DOHH2 (cell line): Measurements from ENCODE around the gene TNFRSF12A.

ENCODE experiments used
- H3F3A ChIP-seq: fragments of 200-600 bp; sonication (generic), shearing (Covaris generic); 2 replicates; pipeline ENCODE4 v1.6.0; 2016; ENCODE audit warnings: antibody characterized with exemption, mild to moderate bottlenecking; ENCODE audit not compliant: control insufficient read depth, insufficient read depth
- H3K27ac ChIP-seq: fragments of 200-600 bp; sonication (generic); 2 replicates; pipeline ENCODE4 v1.5.1; 2014; ENCODE audit warnings: low read depth, mild to moderate bottlenecking, low read length, moderate library complexity
- H3K27me3 ChIP-seq: fragments of 200-600 bp; sonication (generic); 2 replicates; pipeline ENCODE4 v1.6.1; 2014; ENCODE audit warnings: mild to moderate bottlenecking, low read length, mixed read lengths; ENCODE audit not compliant: control insufficient read depth
- H3K36me3 ChIP-seq: fragments of 200-600 bp; sonication (generic); 2 replicates; pipeline ENCODE4 v1.6.1; 2014; ENCODE audit warnings: mild to moderate bottlenecking, low read length, moderate library complexity, mixed read lengths; ENCODE audit not compliant: control insufficient read depth
- H3K4me1 ChIP-seq: fragments of 200-600 bp; sonication (generic); 2 replicates; pipeline ENCODE4 v1.6.1; 2014; ENCODE audit warnings: mild to moderate bottlenecking, low read length, mixed read lengths; ENCODE audit not compliant: control insufficient read depth
- H3K4me2 ChIP-seq: fragments of 200-600 bp; sonication (generic); 2 replicates; pipeline ENCODE4 v1.6.0; 2014; ENCODE audit warnings: mild to moderate bottlenecking, low read length, moderate library complexity
- H3K4me3 ChIP-seq: fragments of 200-600 bp; sonication (generic); 2 replicates; pipeline ENCODE4 v1.5.1; 2014; ENCODE audit warnings: mild to moderate bottlenecking, low read length, mixed read lengths
- H3K79me2 ChIP-seq: fragments of 200-600 bp; sonication (generic); 2 replicates; pipeline ENCODE4 v1.6.1; 2014; ENCODE audit warnings: mild to moderate bottlenecking, low read length, mixed read lengths; ENCODE audit not compliant: control insufficient read depth
- H3K9me2 ChIP-seq: fragments of 200-600 bp; sonication (generic); replicated peaks from 2 replicates; pipeline ENCODE4 v1.6.1; 2014; ENCODE audit warnings: mild to moderate bottlenecking, low read length, mixed read lengths; ENCODE audit not compliant: control insufficient read depth
- H3K9me3 ChIP-seq: fragments of 200-600 bp; sonication (generic); 2 replicates; pipeline ENCODE4 v1.6.1; 2014; ENCODE audit warnings: antibody characterized with exemption, low read length, mixed read lengths; ENCODE audit not compliant: control insufficient read depth, insufficient read depth
- H4K20me1 ChIP-seq: fragments of 200-600 bp; sonication (generic); 2 replicates; pipeline ENCODE4 v1.6.0; 2014; ENCODE audit warnings: low read depth, mild to moderate bottlenecking, antibody characterized with exemption, low read length, moderate library complexity; ENCODE audit not compliant: control insufficient read depth, insufficient read depth
- CTCF ChIP-seq: fragments of 200-600 bp; sonication (generic); IDR thresholded peaks from one replicate; pipeline ENCODE4 v1.5.1; 2014; ENCODE audit warnings: antibody characterized with exemption, mild to moderate bottlenecking, low read depth, low read length; ENCODE audit not compliant: poor library complexity, severe bottlenecking
- EZH2phosphoT487 ChIP-seq: fragments of 200-600 bp; sonication (generic); IDR thresholded peaks from 2 replicates; pipeline ENCODE4 v1.6.1; 2017; ENCODE audit warnings: borderline replicate concordance, mild to moderate bottlenecking, antibody characterized with exemption, low read length, moderate library complexity, mixed read lengths

The TNFRSF12A gene

GRCh38 chr16:3013491-3013951 lies 6.6 kb upstream of the TNFRSF12A start:
- Histone ChIP-seq H3K4me1 (peaks cover 1% of the 10 kb centered on the region), H3F3A (no peaks in the 10 kb centered on the region), H3K27ac (no peak overlapping the region), H3K9me2 (no peaks in the 10 kb centered on the region), H3K36me3 (no peaks in the 10 kb centered on the region), H3K79me2 (no peaks in the 10 kb centered on the region), H3K4me3 (no peak overlapping the region), H3K9me3 (no peaks in the 10 kb centered on the region), H4K20me1 (no peaks in the 10 kb centered on the region), H3K4me2 (no peak overlapping the region), H3K27me3 (peaks cover 21% of the 10 kb centered on the region)
- TF ChIP-seq EZH2phosphoT487 (no peak), CTCF (no peak)

- Histone ChIP-seq H3K4me1 (no peaks in the 10 kb centered on the region), H3K79me2 (no peaks in the 10 kb centered on the region), H3K9me3 (no peaks in the 10 kb centered on the region), H3K27me3 (peaks cover 16% of the 10 kb centered on the region), H4K20me1 (no peaks in the 10 kb centered on the region), H3K4me3 (no peak overlapping the region), H3K4me2 (no peak overlapping the region), H3K36me3 (no peaks in the 10 kb centered on the region), H3F3A (no peaks in the 10 kb centered on the region), H3K27ac (no peak overlapping the region), H3K9me2 (no peaks in the 10 kb centered on the region)
- TF ChIP-seq EZH2phosphoT487 = no peak
- no peak for TF ChIP-seq CTCF
These were observed 6.0 kb upstream of the TNFRSF12A start for GRCh38 chr16:3013998-3014690.

GRCh38 chr16:3014971-3015370 lies 5.2 kb upstream of the TNFRSF12A start:
- Histone ChIP-seq H3K4me1 (peaks cover 3% of the 10 kb centered on the region; the same call in 1 of the 2 replicates), H3F3A (no peaks in the 10 kb centered on the region), H3K27ac (no peak overlapping the region), H3K27me3 (peaks cover 11% of the 10 kb centered on the region), H3K9me2 (no peaks in the 10 kb centered on the region), H3K4me2 (no peak overlapping the region), H3K9me3 (no peaks in the 10 kb centered on the region), H3K36me3 (no peaks in the 10 kb centered on the region), H4K20me1 (no peaks in the 10 kb centered on the region), H3K79me2 (no peaks in the 10 kb centered on the region), H3K4me3 (no peak overlapping the region)
- TF ChIP-seq EZH2phosphoT487 (no peak), CTCF (no peak)
